DND-41 (cell line): ENCODE data around the gene ABHD6.
"Not testable (repeated sequence)": the region's sequence is repeated elsewhere in the genome, so short reads cannot be mapped to it uniquely, and the experiment has no call there.

Experiments
- ATAC-seq: fragments of 200-7000 bp; cut with Tn5 transposase; 3 replicates; pipeline ENCODE4 v1.9.1; 2021; ENCODE audit warnings: low read depth; ENCODE audit not compliant: insufficient read depth
- DNase-seq: peaks from one replicate; pipeline ENCODE4 v3.0.0-alpha.2; 2020
- H2AFZ ChIP-seq: 2 replicates; pipeline ENCODE4 v1.6.0; 2012; ENCODE audit warnings: low read depth, low read length
- H3K27ac ChIP-seq: 2 replicates; pipeline ENCODE4 v1.5.1; 2012; ENCODE audit warnings: low read length, inconsistent platforms
- H3K27me3 ChIP-seq: fragments of 200-600 bp; sonication (generic); 2 replicates; pipeline ENCODE4 v1.6.0; 2012; ENCODE audit warnings: low read length, mild to moderate bottlenecking, inconsistent platforms; ENCODE audit not compliant: insufficient read depth, poor library complexity
- H3K36me3 ChIP-seq: 2 replicates; pipeline ENCODE4 v1.5.1; 2012; ENCODE audit warnings: low read length, inconsistent platforms; ENCODE audit not compliant: insufficient read depth
- H3K4me1 ChIP-seq: 2 replicates; pipeline ENCODE4 v1.5.1; 2012; ENCODE audit warnings: mild to moderate bottlenecking, low read length; ENCODE audit not compliant: insufficient read depth
- H3K4me2 ChIP-seq: 2 replicates; pipeline ENCODE4 v1.6.0; 2012; ENCODE audit warnings: mild to moderate bottlenecking, moderate library complexity, low read length, inconsistent platforms; ENCODE audit not compliant: insufficient read depth
- H3K4me3 ChIP-seq, 2 experiments: fragments of 200-600 bp in 1 of 2; shearing (Covaris generic) in 1 of 2; 2 replicates each; pipeline ENCODE4 v1.5.1; 2012 to 2016; ENCODE audit warnings: inconsistent platforms in 2 of 2, low read length in 2 of 2, mild to moderate bottlenecking in 2 of 2, low read depth in 1 of 2, moderate library complexity in 1 of 2
- H3K79me2 ChIP-seq: 2 replicates; pipeline ENCODE4 v1.6.0; 2012; ENCODE audit warnings: low read length, inconsistent platforms; ENCODE audit not compliant: insufficient read depth
- H3K9ac ChIP-seq: 2 replicates; pipeline ENCODE4 v1.6.0; 2012; ENCODE audit warnings: low read depth, mild to moderate bottlenecking, inconsistent platforms, low read length, moderate library complexity
- H3K9me3 ChIP-seq: 2 replicates; pipeline ENCODE4 v1.5.1; 2012; ENCODE audit warnings: low read length, moderate library complexity, mild to moderate bottlenecking, inconsistent platforms; ENCODE audit not compliant: insufficient read depth, severe bottlenecking
- H4K20me1 ChIP-seq: 2 replicates; pipeline ENCODE4 v1.6.0; 2012; ENCODE audit warnings: low read length; ENCODE audit not compliant: insufficient read depth
- CTCF ChIP-seq: IDR thresholded peaks from 2 replicates; pipeline ENCODE4 v1.5.1; 2012; ENCODE audit warnings: borderline replicate concordance, low read length, moderate library complexity, mild to moderate bottlenecking; ENCODE audit not compliant: poor library complexity, severe bottlenecking; ENCODE audit errors: extremely low read depth
- EZH2 ChIP-seq: IDR thresholded peaks from 3 replicates; pipeline ENCODE4 v1.6.1; 2012; ENCODE audit warnings: borderline replicate concordance, low read depth, mild to moderate bottlenecking, moderate library complexity, low read length, inconsistent platforms; ENCODE audit not compliant: severe bottlenecking

The ABHD6 gene

DNA sequence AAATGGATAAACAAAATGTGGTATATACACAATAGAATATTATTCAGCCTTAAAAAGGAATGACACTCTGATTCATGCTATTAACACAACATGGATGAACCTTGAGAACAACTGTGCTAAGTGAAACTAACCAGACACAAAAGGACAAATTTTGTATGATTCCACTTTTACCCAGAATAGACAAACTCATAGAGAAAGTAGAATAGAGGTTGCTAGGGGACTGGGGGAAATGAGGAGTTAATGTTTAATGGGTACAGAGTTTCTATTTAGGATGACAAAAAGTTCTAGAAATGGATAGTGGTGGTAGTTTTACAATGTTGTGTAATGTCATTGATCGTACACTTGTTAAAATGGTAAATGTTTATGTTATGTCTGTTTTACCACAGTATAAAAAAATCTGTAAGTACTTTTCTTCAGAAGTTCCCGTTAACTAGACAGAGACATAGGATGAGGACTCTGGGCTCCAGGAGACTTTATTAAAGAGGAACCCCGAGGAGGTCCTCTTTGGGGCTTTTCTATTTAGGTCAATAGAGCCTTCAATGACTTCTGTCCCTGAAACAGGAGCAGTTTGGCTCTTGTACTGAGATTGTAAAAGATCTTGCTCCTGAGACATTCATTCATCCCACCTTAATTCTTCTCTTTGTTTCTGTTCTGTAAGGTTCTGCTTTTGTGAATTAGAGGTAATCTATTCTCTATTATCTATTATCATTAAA, 24.5 kb downstream of the ABHD6 start:
- TF ChIP-seq EZH2 (no peak), CTCF (no peak)
- no peak for ATAC-seq
- Histone ChIP-seq H3K4me1 (no peaks in the 10 kb centered on the region), H3K36me3 (no peaks in the 10 kb centered on the region), H3K4me2 (no peak overlapping the region), H4K20me1 (no peaks in the 10 kb centered on the region), H3K27me3 (no peaks in the 10 kb centered on the region), H3K9me3 (no peaks in the 10 kb centered on the region), H3K27ac (no peak overlapping the region), H3K79me2 (no peaks in the 10 kb centered on the region), H2AFZ (no peak overlapping the region), H3K9ac (no peak overlapping the region), H3K4me3 (no peak overlapping the region)
- no peak for DNase-seq

GRCh38 chr3:58266577-58266976, 29.0 kb downstream of the ABHD6 start:
- Histone ChIP-seq H3K4me1 (no peaks in the 10 kb centered on the region), H3K27me3 (no peaks in the 10 kb centered on the region), H3K36me3 (no peaks in the 10 kb centered on the region), H4K20me1 (no peaks in the 10 kb centered on the region), H3K79me2 (no peaks in the 10 kb centered on the region), H3K4me3 (no peak overlapping the region), H3K27ac (no peak overlapping the region), H3K9me3 (no peaks in the 10 kb centered on the region), H3K4me2 (no peak overlapping the region), H2AFZ (no peak overlapping the region), H3K9ac (no peak overlapping the region)
- no peak for ATAC-seq
- TF ChIP-seq EZH2 (no peak), CTCF (no peak)
- DNase-seq, result no peak

DNA sequence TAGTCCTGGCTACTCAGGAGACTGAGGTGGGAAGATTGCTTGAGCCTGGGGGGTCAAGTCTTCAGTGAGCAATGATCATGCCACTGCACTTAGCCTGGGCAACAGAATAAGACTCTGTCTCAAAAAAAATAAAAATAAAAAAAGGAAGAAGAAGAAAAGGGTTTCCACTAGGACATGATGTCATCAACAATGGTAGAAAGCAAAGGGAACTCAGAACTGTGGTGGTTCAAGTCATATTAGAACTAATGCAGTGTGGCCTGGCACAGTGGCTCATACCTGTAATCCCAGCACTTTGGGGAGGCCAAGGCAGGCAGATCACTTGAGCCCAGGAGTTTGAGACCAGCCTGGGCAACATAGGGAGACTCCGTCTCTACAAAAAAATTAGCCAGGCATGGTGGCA, 30.0 kb downstream of the ABHD6 start:
- not testable (repeated sequence) for H3K36me3 ChIP-seq, DNase-seq, H4K20me1 ChIP-seq, ATAC-seq, H3K27me3 ChIP-seq, H3K9ac ChIP-seq, H3K27ac ChIP-seq, H3K79me2 ChIP-seq, H2AFZ ChIP-seq, H3K9me3 ChIP-seq, H3K4me1 ChIP-seq, H3K4me2 ChIP-seq, H3K4me3 ChIP-seq

- ATAC-seq (no peak), DNase-seq (no peak)
- Histone ChIP-seq H3K4me3 (no peak overlapping the region), H3K9ac (no peak overlapping the region), H3K27me3 (no peaks in the 10 kb centered on the region), H3K4me2 (no peak overlapping the region), H3K79me2 (no peaks in the 10 kb centered on the region), H3K27ac (no peak overlapping the region), H3K36me3 (no peaks in the 10 kb centered on the region), H3K4me1 (no peaks in the 10 kb centered on the region), H4K20me1 (no peaks in the 10 kb centered on the region), H3K9me3 (no peaks in the 10 kb centered on the region), H2AFZ (no peak overlapping the region)
- TF ChIP-seq EZH2 (no peak), CTCF (no peak)
These were observed 31.8 kb downstream of the ABHD6 start for GRCh38 chr3:58269356-58269755.
